CD4-positive, alpha-beta memory T cell (primary cell): ENCODE measurements around the gene TMEM116. TPM values are rescaled to one million over a fixed set of nuclear protein-coding genes. Genes with fewer than 3 reads are reported as not detected.
"Not testable (repeated sequence)": the region's sequence is repeated elsewhere in the genome, so short reads cannot be mapped to it uniquely, and the experiment has no call there.

Experiments used
- CTCF ChIA-PET: fragments of 350-600 bp; sonication (Branson Sonifier 250); formaldehyde crosslinking; loops from one replicate; lab custom pipeline; 2021; ENCODE audit warnings: inconsistent platforms; ENCODE audit not compliant: partially characterized antibody; lab: Charles Lee
- POLR2A ChIA-PET: fragments of 350-600 bp; sonication (Branson Sonifier 250); formaldehyde crosslinking; loops from one replicate; lab custom pipeline; 2021; ENCODE audit not compliant: partially characterized antibody; lab: Charles Lee
- DNase-seq, 5 donors: peaks; one replicate each; pipeline versions ENCODE4 v3.0.0 to v3.0.0-alpha.2; 2020 to 2022; ENCODE audit warnings: mixed read lengths in 1 of 5
- H3K27ac ChIP-seq: one replicate; pipeline ENCODE4 v1.7.0; 2013; ENCODE audit warnings: low read depth, low read length
- H3K27me3 ChIP-seq: 2 replicates; pipeline ENCODE4 v1.7.0; 2013; ENCODE audit warnings: mild to moderate bottlenecking, low read length, moderate library complexity; ENCODE audit not compliant: insufficient read depth
- H3K36me3 ChIP-seq: 2 replicates; pipeline ENCODE4 v1.7.0; 2013; ENCODE audit warnings: mild to moderate bottlenecking, low read length, moderate library complexity; ENCODE audit not compliant: insufficient read depth
- H3K4me1 ChIP-seq: 2 replicates; pipeline ENCODE4 v1.7.0; 2013; ENCODE audit warnings: mild to moderate bottlenecking, low read length, moderate library complexity; ENCODE audit not compliant: insufficient read depth
- H3K4me3 ChIP-seq, 2 donors: one replicate each; pipeline ENCODE4 v1.7.0; 2013; ENCODE audit warnings: low read length in 2 of 2, mild to moderate bottlenecking in 1 of 2
- H3K9me3 ChIP-seq, 2 donors: one replicate each; pipeline ENCODE4 v1.7.0; 2013; ENCODE audit warnings: low read length in 2 of 2, control low read depth in 1 of 2; ENCODE audit not compliant: control insufficient read depth in 1 of 2
- H3K27ac Mint-ChIP-seq, 7 donors: one replicate each; pipeline ENCODE4 v1.8.0; 2020 to 2021; ENCODE audit warnings: mixed read lengths in 7 of 7, mild to moderate bottlenecking in 6 of 7, inconsistent platforms in 3 of 7, moderate library complexity in 3 of 7
- H3K27me3 Mint-ChIP-seq, 2 donors: one replicate each; pipeline ENCODE4 v1.8.0; 2020 to 2021; ENCODE audit warnings: mixed read lengths in 2 of 2
- H3K36me3 Mint-ChIP-seq, 2 donors: one replicate each; pipeline ENCODE4 v1.8.0; 2020 to 2021; ENCODE audit warnings: mixed read lengths in 2 of 2, inconsistent platforms in 1 of 2, mild to moderate bottlenecking in 1 of 2
- H3K4me1 Mint-ChIP-seq, 4 donors: one replicate each; pipeline ENCODE4 v1.8.0; 2020 to 2021; ENCODE audit warnings: mixed read lengths in 4 of 4, mild to moderate bottlenecking in 1 of 4
- H3K4me3 Mint-ChIP-seq, 8 donors: one replicate each; pipeline ENCODE4 v1.8.0; 2020 to 2021; ENCODE audit warnings: mixed read lengths in 8 of 8, mild to moderate bottlenecking in 7 of 8, moderate library complexity in 6 of 8, inconsistent platforms in 3 of 8
- H3K9me3 Mint-ChIP-seq, 8 donors: one replicate each; pipeline ENCODE4 v1.8.0; 2020 to 2021; ENCODE audit warnings: mixed read lengths in 8 of 8, mild to moderate bottlenecking in 5 of 8, inconsistent platforms in 3 of 8, moderate library complexity in 1 of 8
- intact Hi-C: fragments of 100-400 bp; cut with micrococcal nuclease; formaldehyde crosslinking; loops from one replicate; pipeline ENCODE4 v1.15.1; 2023
- polyA plus RNA-seq, 2 donors: library from polyadenylated mRNA; unstranded; fragments of 300-500 nt; fragmentation: Illumina TruSeq; gene quantifications; one replicate each; pipeline ENCODE4 v1.2.3, GENCODE V29; 2021
- total RNA-seq, 2 experiments: library from RNA; stranded (reverse); gene quantifications; one replicate each; pipeline ENCODE4 v1.2.3, GENCODE V29; 2021

The TMEM116 gene
- total and polyA plus RNA-seq, 4 experiments from 2014 or later, result 32.3 to 50.6 (median 42.2) TPM

GRCh38 chr12:111994211-111995111, 18.5 kb downstream of the TMEM116 start:
- intact Hi-C loops, result loop anchor here (1.0 kb wide), 1 partner anchor 19 kb away; the partner anchor contains the start of genes ERP29 and TMEM116
- H3K4me1 ChIP-seq, result peaks cover 85% of the 10 kb centered on the region
- ChIA-PET CTCF (interaction anchor here (1.2 to 4.0 kb wide), 6 partner anchors 8 to 136 kb away, joined by 4 to 49 read pairs (median 6); partner anchors contain the start of genes ERP29 and TMEM116), POLR2A (interaction anchor here (0.6 to 9.3 kb wide), 21 partner anchors 8 to 153 kb away, joined by 3 to 344 read pairs (median 4); partner anchors contain the start of genes ERP29, MAPKAPK5, TMEM116 and TRAFD1)
- not testable (repeated sequence) for H3K36me3 ChIP-seq, H3K9me3 ChIP-seq, H3K27me3 ChIP-seq, H3K27me3 Mint-ChIP-seq, H3K9me3 Mint-ChIP-seq
- peak; percentile 54 to 71 (median 60) for DNase-seq
- H3K36me3 Mint-ChIP-seq, result peaks cover 11 to 20% of the 10 kb centered on the region in 2 donors
- peak overlapping the region; percentile 87 to 96 (median 92) for H3K4me3 Mint-ChIP-seq
- peak overlapping the region; percentile 52 for H3K27ac ChIP-seq
- peak overlapping the region; percentile 54 to 55 for H3K4me3 ChIP-seq
- peak overlapping the region; percentile 80 to 97 (median 92) for H3K27ac Mint-ChIP-seq
- peaks cover 50 to 89% (median 68%) of the 10 kb centered on the region in 4 donors for H3K4me1 Mint-ChIP-seq

DNA sequence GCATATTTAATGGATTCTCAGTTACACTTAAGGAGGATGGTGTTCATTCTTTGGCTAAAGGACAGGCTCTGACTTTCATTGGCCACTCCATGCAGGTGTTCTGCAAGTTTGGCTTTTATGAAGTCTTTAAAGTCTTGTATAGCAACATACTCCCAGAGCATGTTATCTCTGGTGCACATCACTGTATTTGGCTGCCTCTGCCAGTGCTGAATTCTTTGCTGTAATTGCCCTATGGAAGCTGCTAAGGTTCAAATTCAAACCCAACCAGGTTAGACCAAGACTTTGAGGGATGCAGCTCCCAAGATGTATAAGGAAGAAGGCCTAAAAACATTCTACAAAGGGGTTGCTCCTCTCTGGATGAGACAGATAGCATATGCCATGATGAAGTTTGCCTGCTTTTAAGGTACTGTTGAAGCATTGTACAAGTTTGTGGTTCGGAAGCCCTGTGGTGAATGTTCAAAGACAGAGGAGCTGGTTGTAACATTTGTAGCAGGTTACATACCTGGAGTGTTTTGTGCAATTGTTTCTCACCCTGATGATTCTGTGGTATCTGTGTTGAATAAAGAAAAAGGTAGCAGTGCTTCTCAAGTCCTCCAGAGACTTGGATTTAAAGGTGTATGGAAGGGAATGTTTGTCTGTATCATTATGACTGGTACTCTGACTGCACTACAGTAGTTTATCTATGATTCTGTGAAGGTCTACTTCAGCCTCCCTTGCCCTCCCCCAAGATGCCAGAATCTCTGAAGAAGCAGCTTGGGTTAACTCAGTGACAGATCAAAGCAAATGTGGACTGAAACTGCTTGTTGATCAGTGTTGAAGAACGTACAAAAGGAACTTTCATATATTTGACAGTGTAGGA, 19.4 kb downstream of the TMEM116 start:
- H3K36me3 Mint-ChIP-seq, result peaks cover 13 to 23% of the 10 kb centered on the region in 2 donors
- peak overlapping the region; percentile 80 to 97 (median 92) for H3K27ac Mint-ChIP-seq
- Histone ChIP-seq H3K4me3 (peak overlapping the region in 1 of 2 donors; percentile 55), H3K36me3 (peaks cover 5% of the 10 kb centered on the region), H3K4me1 (peaks cover 83% of the 10 kb centered on the region), H3K9me3 (no peaks in the 10 kb centered on the region), H3K27me3 (no peaks in the 10 kb centered on the region), H3K27ac (peak overlapping the region; percentile 52)
- intact Hi-C loops, result loop anchor here (1.0 kb wide), 3 partner anchors 8 to 48 kb away; partner anchors contain the start of genes ERP29 and TMEM116
- H3K4me1 Mint-ChIP-seq, result peaks cover 50 to 88% (median 66%) of the 10 kb centered on the region in 4 donors
- no peaks in the 10 kb centered on the region for H3K9me3 Mint-ChIP-seq
- no peaks in the 10 kb centered on the region for H3K27me3 Mint-ChIP-seq
- ChIA-PET POLR2A (interaction anchor here (0.8 to 9.3 kb wide), 20 partner anchors 9 to 152 kb away, joined by 3 to 344 read pairs (median 4); partner anchors contain the start of genes ERP29, MAPKAPK5, TMEM116 and TRAFD1), CTCF (interaction anchor here (0.9 to 4.0 kb wide), 5 partner anchors 9 to 50 kb away, joined by 3 to 49 read pairs (median 6); partner anchors contain the start of genes ERP29 and TMEM116)
- DNase-seq, result peak; percentile 63 to 71 (median 67)
- H3K4me3 Mint-ChIP-seq, result peak overlapping the region; percentile 87 to 96 (median 92)

GRCh38 chr12:111992464-111992863, 20.5 kb downstream of the TMEM116 start:
- ChIA-PET POLR2A (interaction anchor here (1.4 to 9.3 kb wide), 6 partner anchors 9 to 138 kb away, joined by 5 to 344 read pairs (median 12); partner anchors contain the start of genes ERP29 and TMEM116), CTCF (interaction anchor here (1.8 to 4.0 kb wide), 3 partner anchors 10 to 49 kb away, joined by 5 to 49 read pairs (median 20); partner anchors contain the start of genes ERP29 and TMEM116)
- no peaks in the 10 kb centered on the region for H3K9me3 Mint-ChIP-seq

GRCh38 chr12:111991946-111992345, 21.0 kb downstream of the TMEM116 start:
- DNase-seq, result no peak
- Histone ChIP-seq H3K27ac (peak overlapping the region; percentile 52), H3K36me3 (peaks cover 5% of the 10 kb centered on the region), H3K9me3 (no peaks in the 10 kb centered on the region), H3K4me1 (peaks cover 67% of the 10 kb centered on the region), H3K4me3 (no peak overlapping the region), H3K27me3 (no peaks in the 10 kb centered on the region)
- peak overlapping the region; percentile 22 to 96 (median 62) for H3K4me3 Mint-ChIP-seq
- CTCF ChIA-PET, result interaction anchor here (0.8 to 3.5 kb wide), 5 partner anchors 10 to 47 kb away, joined by 3 to 20 read pairs (median 4); partner anchors contain the start of genes ERP29 and TMEM116
- no peaks in the 10 kb centered on the region for H3K27me3 Mint-ChIP-seq
- H3K9me3 Mint-ChIP-seq, result no peaks in the 10 kb centered on the region
- H3K27ac Mint-ChIP-seq, result peak overlapping the region; percentile 80 to 96 (median 91)
- H3K4me1 Mint-ChIP-seq, result peaks cover 44 to 80% (median 63%) of the 10 kb centered on the region in 4 donors
- POLR2A ChIA-PET, result interaction anchor here (0.9 to 9.3 kb wide), 4 partner anchors 11 to 41 kb away, joined by 4 to 344 read pairs (median 32); partner anchors contain the start of genes ERP29 and TMEM116
- peaks cover 19 to 27% of the 10 kb centered on the region in 2 donors for H3K36me3 Mint-ChIP-seq
- intact Hi-C loops, result no loop called here

More at GRCh38 chr12:111992464-111992863, 20.5 kb downstream of the TMEM116 start:
- Mint-ChIP-seq H3K27me3 (no peaks in the 10 kb centered on the region), H3K4me3 (peak overlapping the region in 7 of 8 donors; percentile 74 to 96 (median 92)), H3K36me3 (peaks cover 19 to 27% of the 10 kb centered on the region in 2 donors), H3K27ac (peak overlapping the region; percentile 46 to 96 (median 86)), H3K4me1 (peaks cover 47 to 84% (median 66%) of the 10 kb centered on the region in 4 donors)
- Histone ChIP-seq H3K27ac (peak overlapping the region; percentile 52), H3K36me3 (peaks cover 5% of the 10 kb centered on the region), H3K4me3 (no peak overlapping the region), H3K27me3 (no peaks in the 10 kb centered on the region), H3K4me1 (peaks cover 73% of the 10 kb centered on the region), H3K9me3 (no peaks in the 10 kb centered on the region)
- intact Hi-C loops, result no loop called here
- no peak for DNase-seq

GRCh38 chr12:111991535-111991934, 21.4 kb downstream of the TMEM116 start:
- no peak for DNase-seq
- Histone ChIP-seq H3K27me3 (no peaks in the 10 kb centered on the region), H3K9me3 (no peaks in the 10 kb centered on the region), H3K4me1 (peaks cover 63% of the 10 kb centered on the region), H3K4me3 (no peak overlapping the region), H3K27ac (no peak overlapping the region), H3K36me3 (peaks cover 5% of the 10 kb centered on the region)
- Mint-ChIP-seq H3K9me3 (no peaks in the 10 kb centered on the region), H3K4me3 (peak overlapping the region in 7 of 8 donors; percentile 18 to 84 (median 49)), H3K27me3 (no peaks in the 10 kb centered on the region), H3K27ac (peak overlapping the region; percentile 80 to 96 (median 91)), H3K4me1 (peaks cover 41 to 76% (median 60%) of the 10 kb centered on the region in 4 donors), H3K36me3 (peaks cover 19 to 27% of the 10 kb centered on the region in 2 donors)
- POLR2A ChIA-PET, result interaction anchor here (0.9 to 9.3 kb wide), 4 partner anchors 11 to 41 kb away, joined by 4 to 344 read pairs (median 32); partner anchors contain the start of genes ERP29 and TMEM116
- CTCF ChIA-PET, result interaction anchor here (0.8 to 3.5 kb wide), 5 partner anchors 11 to 47 kb away, joined by 3 to 20 read pairs (median 4); partner anchors contain the start of genes ERP29 and TMEM116
- intact Hi-C loops, result no loop called here

DNA sequence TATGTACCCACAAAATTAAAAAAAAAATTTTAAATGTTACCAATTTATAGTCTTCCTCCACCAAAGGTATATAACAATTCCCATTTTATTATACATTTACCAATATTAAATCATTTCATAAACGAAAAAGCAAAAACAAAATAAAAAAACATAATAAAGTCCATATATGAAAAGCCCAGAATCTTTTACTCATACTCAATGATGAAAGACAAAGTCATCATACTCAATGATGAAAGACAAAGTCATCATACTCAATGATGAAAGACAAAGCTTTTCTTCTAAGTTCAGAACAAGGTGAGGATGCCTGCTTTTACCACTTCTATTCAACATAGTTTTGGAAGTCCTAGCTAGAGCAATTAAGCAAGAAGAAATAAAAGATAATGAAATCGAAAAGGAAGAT, 28.1 kb downstream of the TMEM116 start:
- H3K9me3 Mint-ChIP-seq, result no peaks in the 10 kb centered on the region
- ChIA-PET CTCF (interaction anchor here (0.6 kb wide), 1 partner anchor 125 kb away, joined by 3 read pairs; no protein-coding TSS in a partner anchor), POLR2A (interaction anchor here (1.4 to 2.6 kb wide), 2 partner anchors 9 to 28 kb away, joined by 4 to 16 read pairs; partner anchors contain the start of genes ERP29 and TMEM116)

More for the DNA sequence above, 28.1 kb downstream of the TMEM116 start:
- intact Hi-C loops, result no loop called here
- Histone ChIP-seq H3K9me3 (no peaks in the 10 kb centered on the region), H3K36me3 (no peaks in the 10 kb centered on the region), H3K4me3 (no peak overlapping the region), H3K27ac (no peak overlapping the region), H3K27me3 (no peaks in the 10 kb centered on the region), H3K4me1 (peaks cover 9% of the 10 kb centered on the region)
- peak overlapping the region in 2 of 7 donors; percentile 17 to 37 for H3K27ac Mint-ChIP-seq
- H3K27me3 Mint-ChIP-seq, result no peaks in the 10 kb centered on the region
- peaks cover 21 to 51% (median 32%) of the 10 kb centered on the region in 4 donors for H3K4me1 Mint-ChIP-seq
- peaks cover 15 to 43% of the 10 kb centered on the region in 2 donors for H3K36me3 Mint-ChIP-seq
- DNase-seq, result no peak
- H3K4me3 Mint-ChIP-seq, result no peak overlapping the region
